Stimulated activated CD8-positive, alpha-beta memory T cell treated with anti-CD3 and anti-CD28 coated beads, Interleukin-12 subunit alpha, Interleukin-12 subunit beta, amount 100 ng/mL, for 4 hours (primary cell): ENCODE results near the gene DSCAM.
"Not testable (repeated sequence)": the region's sequence is repeated elsewhere in the genome, so short reads cannot be mapped to it uniquely, and the experiment has no call there.

Source experiments
- DNase-seq: peaks from one replicate; pipeline ENCODE4 v3.0.0-alpha.2; 2020; ENCODE audit warnings: low read depth

DSCAM gene

GRCh38 chr21:40846587-40847411 is at the start of gene DSCAM:
TSS of gene DSCAM (minus strand) at chr21:40847158. CDS start at chr21:40846661, 497 bp downstream.
- DNase-seq: no peak

GRCh38 chr21:40895697-40896096 is 48.7 kb upstream of the DSCAM start:
- DNase-seq: not testable (repeated sequence)

- no peak for DNase-seq
Measured at GRCh38 chr21:40886931-40887330, 40.0 kb upstream of the DSCAM start.

- DNase-seq: no peak
Measured at GRCh38 chr21:40886006-40886405, 39.0 kb upstream of the DSCAM start.

- no peak for DNase-seq
Measured at GRCh38 chr21:40882192-40882915, 35.4 kb upstream of the DSCAM start.

- no peak for DNase-seq
Measured at GRCh38 chr21:40881767-40882166, 34.8 kb upstream of the DSCAM start.

- DNase-seq: no peak
Measured at GRCh38 chr21:40871099-40871498, 24.1 kb upstream of the DSCAM start.

GRCh38 chr21:40863839-40864238 is 16.9 kb upstream of the DSCAM start:
- DNase-seq: no peak

- no peak for DNase-seq
Measured at GRCh38 chr21:40858517-40858916, 11.6 kb upstream of the DSCAM start.

GRCh38 chr21:40853956-40854688 is 7.2 kb upstream of the DSCAM start:
- no peak for DNase-seq

- no peak for DNase-seq
Measured at GRCh38 chr21:40852563-40852962, 5.6 kb upstream of the DSCAM start.

- DNase-seq: no peak
Measured at GRCh38 chr21:40851749-40852148, 4.8 kb upstream of the DSCAM start.

- DNase-seq: no peak
Measured at GRCh38 chr21:40850071-40850470, 3.1 kb upstream of the DSCAM start.

- DNase-seq: no peak
Measured at GRCh38 chr21:40847951-40848350, 993 bp upstream of the DSCAM start.

- no peak for DNase-seq
Measured at GRCh38 chr21:40846103-40846502, 855 bp downstream of the DSCAM start.

- DNase-seq: no peak
Measured at GRCh38 chr21:40845441-40845995, 1.4 kb downstream of the DSCAM start.

- no peak for DNase-seq
Measured at GRCh38 chr21:40844935-40845334, 2.0 kb downstream of the DSCAM start.

GRCh38 chr21:40842197-40842552 is 4.8 kb downstream of the DSCAM start:
- DNase-seq: no peak

- DNase-seq: no peak
Measured at GRCh38 chr21:40841524-40842196, 5.3 kb downstream of the DSCAM start.

- no peak for DNase-seq
Measured at GRCh38 chr21:40840401-40841125, 6.4 kb downstream of the DSCAM start.

GRCh38 chr21:40839521-40839920 is 7.4 kb downstream of the DSCAM start:
- no peak for DNase-seq
